GM12801 (cell line): ENCODE data around the gene GAPDHS.

ENCODE experiments used
- CTCF ChIP-seq: IDR thresholded peaks from one replicate; pipeline ENCODE4 v1.5.1; 2011; ENCODE audit warnings: control low read depth; ENCODE audit not compliant: insufficient read length; ENCODE audit errors: extremely low read depth

Gene GAPDHS

DNA sequence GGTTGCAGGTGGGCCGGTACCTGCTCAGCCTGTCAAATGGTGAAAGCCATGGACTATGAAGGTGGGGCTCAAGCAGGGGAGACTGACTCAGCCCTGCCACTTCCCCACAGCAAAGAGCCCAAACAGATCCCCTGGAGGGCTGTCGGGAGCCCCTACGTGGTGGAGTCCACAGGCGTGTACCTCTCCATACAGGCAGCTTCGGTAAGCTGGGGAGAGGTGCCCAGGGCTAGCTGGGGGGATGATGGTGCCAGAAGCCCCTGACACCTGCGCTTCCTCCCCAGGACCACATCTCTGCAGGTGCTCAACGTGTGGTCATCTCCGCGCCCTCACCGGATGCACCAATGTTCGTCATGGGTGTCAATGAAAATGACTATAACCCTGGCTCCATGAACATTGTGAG is 9.0 kb downstream of the GAPDHS start:
- TF ChIP-seq CTCF: no peak

DNA sequence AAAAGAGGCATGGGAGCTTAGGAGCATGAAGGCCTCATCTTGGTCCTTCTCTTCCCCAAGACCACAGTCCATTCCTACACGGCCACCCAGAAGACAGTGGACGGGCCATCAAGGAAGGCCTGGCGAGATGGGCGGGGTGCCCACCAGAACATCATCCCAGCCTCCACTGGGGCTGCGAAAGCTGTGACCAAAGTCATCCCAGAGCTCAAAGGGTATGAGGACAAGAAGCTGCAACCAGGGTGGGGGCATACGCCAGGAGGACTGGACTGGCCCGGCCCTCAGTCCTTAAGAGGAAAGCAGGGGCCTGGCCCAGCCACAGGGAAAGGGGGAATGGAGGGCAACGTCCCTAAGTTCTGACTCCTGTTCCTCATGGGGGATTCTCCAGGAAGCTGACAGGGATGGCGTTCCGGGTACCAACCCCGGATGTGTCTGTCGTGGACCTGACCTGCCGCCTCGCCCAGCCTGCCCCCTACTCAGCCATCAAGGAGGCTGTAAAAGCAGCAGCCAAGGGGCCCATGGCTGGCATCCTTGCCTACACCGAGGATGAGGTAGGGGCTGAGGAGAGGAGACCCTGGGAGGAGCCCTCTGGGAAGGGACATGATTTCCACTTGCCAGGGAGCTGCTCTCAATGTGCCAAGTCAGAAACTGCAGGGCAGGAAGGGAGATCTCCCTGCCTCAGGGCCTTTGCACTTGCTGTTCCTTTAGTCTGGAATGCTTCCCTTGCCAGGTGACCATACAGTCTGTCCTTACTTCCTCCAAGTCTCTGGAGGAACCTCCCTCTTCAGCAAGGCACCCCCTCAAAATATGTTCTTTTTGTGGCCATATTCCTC is 10.2 kb downstream of the GAPDHS start:
- no peak for TF ChIP-seq CTCF

- no peak for TF ChIP-seq CTCF
Observed at GRCh38 chr19:35544110-35544802, 11.0 kb downstream of the GAPDHS start.

DNA sequence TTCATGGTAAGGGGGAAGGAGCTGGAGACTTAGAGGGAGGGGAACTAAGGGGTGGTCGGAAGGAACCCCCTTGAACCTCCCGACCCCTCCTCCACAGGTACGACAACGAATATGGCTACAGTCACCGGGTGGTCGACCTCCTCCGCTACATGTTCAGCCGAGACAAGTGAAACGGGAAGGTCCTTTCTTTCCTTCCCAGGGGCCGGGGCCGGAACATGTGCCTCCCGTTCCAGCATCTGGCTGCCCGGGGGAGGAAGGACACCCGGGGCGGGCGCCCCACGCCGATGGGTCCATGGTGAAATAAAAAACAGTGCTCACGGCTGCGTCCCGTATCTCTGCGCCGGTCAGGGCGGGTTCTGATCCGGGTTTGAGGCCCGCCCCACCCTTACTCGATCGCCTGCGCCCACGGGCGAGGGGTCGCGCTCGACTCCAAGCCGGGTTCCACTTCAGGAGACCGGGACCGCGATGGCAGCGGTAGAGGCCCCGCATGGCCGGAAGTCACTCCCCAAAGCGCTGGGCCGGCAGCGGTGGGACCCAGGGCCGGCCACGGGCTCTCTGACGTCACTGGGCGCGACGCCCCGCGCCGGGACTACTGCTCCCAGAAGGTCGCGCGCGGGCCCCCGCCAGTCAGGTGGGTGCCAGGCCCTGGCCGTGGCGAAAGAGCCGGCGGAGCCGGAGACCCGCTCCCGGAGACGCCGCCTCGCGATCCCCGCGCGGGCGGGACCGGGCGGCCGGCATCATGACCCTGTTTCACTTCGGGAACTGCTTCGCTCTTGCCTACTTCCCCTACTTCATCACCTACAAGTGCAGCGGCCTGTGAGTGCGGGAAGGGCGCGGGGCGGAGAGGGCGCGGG is 12.0 kb downstream of the GAPDHS start, which contains the start of gene TMEM147:
TMEM147 (plus strand) TSS at position 626 of the 854 bp plus-strand sequence; CDS start at position 740, 114 bp downstream.
- TF ChIP-seq CTCF: no peak

- no peak for TF ChIP-seq CTCF
Observed at GRCh38 chr19:35545855-35546381, 12.7 kb downstream of the GAPDHS start.

- TF ChIP-seq CTCF: no peak
Observed at GRCh38 chr19:35546532-35546931, 13.3 kb downstream of the GAPDHS start.
